T47D (cell line): Measurements from ENCODE around the gene BTBD2.

Experiments used
- DNase-seq, 2 experiments: peaks; one replicate each; pipeline versions ENCODE4 v3.0.0 to v3.0.0-alpha.2; 2011 to 2012; ENCODE audit warnings: low read depth in 1 of 2, low spot score in 1 of 2
- JUND ChIP-seq: IDR thresholded peaks from 2 replicates; pipeline ENCODE4 v1.6.1; 2012; ENCODE audit warnings: low read depth
- in situ Hi-C: cut with HindIII; loops from 2 replicates; pipeline ENCODE4 v1.10.0; 2016; ENCODE audit warnings: low sequenced_read_pairs, low pct_unique_long_range_greater_than_20kb

The BTBD2 gene

DNA sequence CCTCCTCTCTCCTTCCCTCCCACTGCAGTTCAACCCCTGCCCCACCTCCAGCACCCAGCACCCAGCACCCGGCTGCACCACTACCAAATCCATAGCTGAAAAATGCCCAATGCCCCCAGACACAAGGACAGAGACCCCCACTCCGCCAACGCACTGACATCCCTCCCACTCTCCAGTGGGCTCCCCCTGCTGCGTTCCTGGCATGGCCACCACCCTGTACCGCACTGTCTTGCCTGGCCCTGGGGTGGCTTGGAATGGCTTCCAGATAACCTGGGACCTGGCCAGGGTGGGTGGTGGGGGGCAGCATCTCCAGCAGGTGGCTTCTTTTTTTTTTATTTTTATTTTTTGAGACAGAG, 41.3 kb upstream of the BTBD2 start:
- no peak for DNase-seq
- no peak for TF ChIP-seq JUND
- in situ Hi-C loops: no loop called here

DNA sequence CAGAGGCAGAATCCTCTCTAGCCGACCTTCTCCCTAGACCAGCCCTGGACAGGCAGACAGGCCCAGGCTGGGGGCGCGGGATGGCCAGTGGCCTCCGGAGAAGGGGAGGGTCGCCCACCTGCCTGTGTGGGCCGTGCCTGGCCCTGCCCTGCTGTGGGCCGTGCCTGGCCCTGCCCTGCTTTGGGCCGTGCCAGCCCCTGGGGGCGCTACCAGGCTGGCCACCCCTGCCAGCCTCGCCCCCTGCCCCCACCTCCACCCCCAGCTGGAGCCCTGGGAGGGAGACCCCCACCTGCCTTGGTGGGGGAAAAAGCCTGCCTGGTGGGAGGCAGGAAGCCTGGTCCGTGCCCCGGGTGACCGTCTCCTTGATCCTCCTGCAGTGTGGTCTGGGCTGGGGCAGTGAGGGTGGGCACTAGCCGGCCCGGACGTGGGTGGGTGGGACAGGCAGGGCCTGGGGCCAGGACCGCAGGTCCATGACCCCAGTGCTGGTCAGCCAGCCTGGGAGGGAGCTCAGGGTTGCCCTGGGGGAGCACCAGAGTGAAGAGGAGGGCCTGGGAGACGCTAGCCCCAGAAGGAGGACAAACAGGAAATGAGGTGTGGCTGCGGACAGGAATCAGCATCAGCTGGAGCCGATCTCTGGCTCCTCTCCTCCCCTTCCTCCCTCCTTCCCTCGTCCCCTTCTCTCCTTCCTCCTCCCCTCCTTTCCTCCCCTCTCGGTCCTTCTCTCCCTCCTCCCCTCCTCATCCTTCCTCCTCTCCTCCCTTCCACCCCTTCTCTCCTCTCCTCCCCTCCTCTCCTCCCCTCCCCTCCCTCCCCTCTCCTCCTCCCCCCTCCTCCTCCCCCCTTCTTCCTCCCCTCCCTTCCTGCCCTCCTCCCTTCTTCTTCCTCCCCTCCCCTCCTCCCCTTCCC, 40.7 kb upstream of the BTBD2 start:
- no peak for TF ChIP-seq JUND
- peak in 1 of 2 experiments; percentile 62 for DNase-seq
- in situ Hi-C loops: no loop called here

DNA sequence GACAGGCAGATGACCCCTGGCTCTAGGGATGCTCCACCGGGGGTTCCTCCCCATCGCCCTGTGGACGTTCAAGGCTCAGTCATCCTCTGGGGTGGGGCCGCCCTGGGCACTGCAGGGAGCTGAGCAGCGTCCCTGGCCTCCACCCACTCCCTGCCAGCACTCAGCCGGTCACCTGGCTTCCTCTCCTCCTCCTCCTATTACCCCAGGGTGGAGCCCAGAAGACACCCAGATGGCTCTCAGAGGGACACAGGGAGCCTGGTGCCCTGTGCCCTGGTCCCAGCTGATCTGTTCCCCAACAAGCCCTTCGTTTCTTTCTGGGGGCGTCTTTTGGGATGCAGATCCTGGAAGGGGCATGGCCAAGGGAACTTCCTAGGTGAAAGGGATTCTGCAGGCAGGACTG, 39.2 kb upstream of the BTBD2 start:
- TF ChIP-seq JUND: no peak
- in situ Hi-C loops: no loop called here
- DNase-seq: no peak

DNA sequence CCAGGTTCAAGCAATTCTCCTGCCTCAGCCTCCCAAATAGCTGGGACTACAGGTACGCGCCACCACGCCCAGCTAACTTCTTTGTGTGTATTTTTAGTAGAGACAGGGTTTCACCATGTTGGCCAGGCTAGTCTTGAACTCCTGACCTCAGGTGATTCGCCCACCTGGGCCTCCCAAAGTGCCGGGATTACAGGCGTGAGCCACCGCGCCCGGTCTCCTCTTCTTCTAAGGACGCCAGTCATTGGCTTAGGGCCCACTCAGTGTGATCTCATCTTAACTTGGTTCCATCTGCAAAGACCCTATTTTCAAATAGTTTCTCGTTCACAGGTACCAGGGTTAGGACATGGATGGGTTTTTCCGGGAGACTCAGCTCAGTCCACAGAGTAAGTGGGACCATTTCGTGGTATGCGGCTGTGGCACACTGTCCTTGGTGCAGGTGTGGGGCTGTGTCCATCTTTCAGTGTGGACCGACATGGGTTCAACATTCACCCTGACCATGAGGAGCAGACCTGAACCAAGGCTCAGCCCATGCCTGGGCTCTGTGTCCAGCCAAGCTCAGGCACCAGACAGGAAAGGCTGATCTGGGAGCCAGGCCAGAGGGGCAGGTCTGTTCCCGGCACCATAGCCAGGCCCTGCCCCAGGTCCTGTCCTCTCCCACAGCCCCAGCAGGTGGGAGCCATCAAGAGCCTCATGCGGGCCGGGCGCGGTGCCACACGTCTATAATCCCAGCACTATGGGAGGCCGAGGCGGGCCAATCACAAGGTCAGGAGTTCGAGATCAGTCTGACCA, 38.3 kb upstream of the BTBD2 start:
- in situ Hi-C loops: no loop called here
- TF ChIP-seq JUND: no peak
- no peak for DNase-seq

DNA sequence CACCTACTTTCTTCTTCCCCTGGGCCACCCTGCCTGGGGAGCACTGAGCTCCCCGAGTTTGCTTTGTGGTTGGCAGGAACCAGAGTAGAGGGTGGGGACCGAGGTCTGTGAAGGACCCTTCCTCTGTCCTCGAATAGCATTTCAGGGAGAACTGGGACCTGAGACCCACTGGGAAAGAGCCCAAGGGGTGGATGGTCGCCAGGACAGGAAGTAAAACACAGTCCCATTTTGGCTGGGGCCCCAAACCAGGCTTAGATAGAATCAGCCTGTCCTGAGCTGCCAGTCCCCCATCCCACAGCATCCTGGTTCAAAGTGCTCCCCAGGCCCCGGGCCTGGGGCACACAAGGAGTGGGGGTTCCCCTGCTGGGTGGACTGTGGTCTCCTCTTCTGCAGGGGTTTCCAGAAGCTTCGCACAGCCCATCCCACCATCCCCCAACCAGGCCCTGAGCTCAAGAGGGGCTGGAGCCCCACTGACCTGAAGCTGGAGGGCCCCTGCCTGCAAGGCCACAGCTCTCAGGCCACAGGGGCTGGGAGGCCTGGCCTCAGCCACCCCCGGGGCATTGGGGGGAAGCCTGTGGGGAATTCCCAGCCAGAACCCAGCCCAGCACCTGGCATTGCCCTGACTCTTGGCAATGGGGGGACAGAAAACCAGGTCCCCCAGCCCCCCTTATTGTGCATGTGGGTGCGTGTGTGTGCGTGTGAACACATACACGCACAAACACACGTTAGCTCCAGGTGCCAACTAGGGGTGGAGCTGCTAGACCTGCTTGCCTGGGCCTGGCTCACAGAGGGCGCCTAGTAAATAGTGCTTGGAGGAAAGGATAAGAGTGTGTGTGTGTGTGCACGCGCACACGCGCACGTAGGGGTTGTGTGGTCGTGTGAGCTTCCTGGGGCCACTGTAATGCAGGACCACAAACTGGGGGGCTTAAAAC, 36.5 kb upstream of the BTBD2 start:
- in situ Hi-C loops: no loop called here
- DNase-seq: peak in 1 of 2 experiments; percentile 80
- TF ChIP-seq JUND: no peak

DNA sequence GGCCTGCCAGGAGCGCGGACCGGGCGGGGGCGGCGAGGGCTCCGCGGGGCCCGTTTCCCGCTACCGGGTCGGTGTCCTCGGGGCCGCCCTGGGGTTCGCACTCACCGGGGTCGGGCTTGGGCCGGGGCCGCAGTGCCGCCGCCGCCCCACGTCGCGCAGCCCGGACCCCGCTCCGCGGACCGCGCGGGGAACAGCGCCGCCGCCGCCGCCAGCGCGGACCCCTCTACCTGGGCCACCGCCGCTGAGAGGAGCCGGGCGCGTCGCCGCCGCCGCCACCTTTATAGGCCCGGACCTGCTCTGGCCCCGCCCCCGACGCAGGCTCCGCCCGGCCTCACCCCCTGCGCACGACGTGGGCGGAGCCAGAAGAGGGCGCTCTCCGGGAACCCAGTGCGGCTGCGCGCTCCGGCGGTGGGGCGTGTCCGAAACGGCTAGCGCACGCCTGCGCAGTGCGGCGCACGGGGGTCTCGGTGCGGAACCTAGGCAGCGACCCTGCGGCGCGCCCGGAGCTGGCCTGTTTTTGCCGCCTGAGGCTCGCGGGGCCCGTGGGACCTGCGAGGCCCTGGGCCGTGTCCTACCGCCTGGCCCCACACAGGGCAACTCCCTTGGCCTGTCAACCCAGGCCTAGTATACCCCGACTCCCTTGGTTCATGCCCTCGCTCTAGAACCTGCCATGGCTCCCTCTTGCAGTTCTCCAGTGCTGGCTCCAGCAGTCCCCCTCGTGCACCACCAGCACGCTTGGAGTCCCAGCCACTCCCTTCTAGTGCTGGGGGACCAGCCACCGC, 35.7 kb upstream of the BTBD2 start, which contains the start of gene MKNK2:
MKNK2 (minus strand) TSS at position 254 of the 782 bp plus-strand sequence. CDS start 393 bp downstream, outside the sequence.
- in situ Hi-C loops: no loop called here
- no peak for TF ChIP-seq JUND
- peak; percentile 71 to 85 for DNase-seq

DNA sequence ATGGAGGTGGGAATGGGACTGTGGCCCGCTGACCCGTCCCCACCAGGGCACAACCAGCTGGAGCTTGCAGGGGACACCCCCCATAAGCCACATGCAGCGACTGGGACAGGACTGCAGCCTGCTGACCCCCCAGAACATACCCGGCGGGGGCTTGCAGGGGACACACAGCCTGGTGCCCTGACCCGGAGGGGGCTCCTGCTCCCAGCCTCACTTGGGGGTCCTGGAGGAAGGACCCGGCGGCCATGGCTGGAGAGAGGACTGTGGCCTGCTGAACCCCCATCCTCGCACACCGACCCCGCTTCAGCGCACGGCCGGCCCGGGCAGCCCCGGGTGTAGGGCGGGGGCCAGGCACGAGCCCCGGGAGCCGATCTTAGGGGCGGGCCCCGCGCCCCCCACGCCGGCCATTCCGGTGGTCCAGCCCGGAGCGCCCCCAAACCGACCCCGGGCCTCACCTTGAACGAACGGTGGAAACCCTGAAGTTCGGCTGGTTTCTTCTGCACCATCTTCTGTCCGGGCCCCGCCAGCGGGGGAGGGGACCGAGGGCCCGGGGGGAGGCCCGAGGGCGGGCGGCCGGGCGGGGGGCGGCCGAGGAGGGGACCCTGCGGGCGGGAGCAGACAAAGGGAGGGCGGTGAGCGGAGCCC, 35.0 kb upstream of the BTBD2 start:
- TF ChIP-seq JUND: no peak
- in situ Hi-C loops: no loop called here
- no peak for DNase-seq

DNA sequence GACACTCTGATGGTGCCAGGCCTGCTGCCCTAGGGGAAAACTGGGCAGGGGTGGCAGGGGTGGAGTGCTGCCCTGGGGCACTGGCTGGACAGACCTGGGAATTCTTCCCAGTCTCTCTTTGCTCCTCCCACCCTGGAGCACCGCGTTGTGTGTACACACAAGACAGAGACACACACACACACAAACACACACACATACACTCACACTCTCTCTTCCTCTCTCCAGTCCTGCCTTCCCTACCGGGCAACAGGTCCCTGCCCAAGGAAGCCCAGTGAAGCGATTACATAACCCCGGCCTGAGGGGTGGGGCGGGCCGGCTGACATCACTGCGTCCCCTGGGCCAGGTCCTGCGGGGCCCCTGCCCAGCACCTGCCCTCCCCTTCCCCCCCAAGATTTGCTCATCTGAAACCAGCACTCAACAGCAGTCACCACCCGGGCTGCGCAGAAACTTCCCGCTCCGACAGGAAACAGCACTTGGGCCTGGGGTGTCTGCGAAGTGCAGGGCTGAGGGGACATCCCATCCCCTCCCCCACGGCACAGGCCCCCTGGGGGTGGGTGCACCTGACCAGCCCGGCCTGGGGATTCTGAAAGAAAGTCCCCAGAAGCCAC, 34.3 kb upstream of the BTBD2 start:
- in situ Hi-C loops: no loop called here
- no peak for TF ChIP-seq JUND
- peak; percentile 43 to 76 for DNase-seq

DNA sequence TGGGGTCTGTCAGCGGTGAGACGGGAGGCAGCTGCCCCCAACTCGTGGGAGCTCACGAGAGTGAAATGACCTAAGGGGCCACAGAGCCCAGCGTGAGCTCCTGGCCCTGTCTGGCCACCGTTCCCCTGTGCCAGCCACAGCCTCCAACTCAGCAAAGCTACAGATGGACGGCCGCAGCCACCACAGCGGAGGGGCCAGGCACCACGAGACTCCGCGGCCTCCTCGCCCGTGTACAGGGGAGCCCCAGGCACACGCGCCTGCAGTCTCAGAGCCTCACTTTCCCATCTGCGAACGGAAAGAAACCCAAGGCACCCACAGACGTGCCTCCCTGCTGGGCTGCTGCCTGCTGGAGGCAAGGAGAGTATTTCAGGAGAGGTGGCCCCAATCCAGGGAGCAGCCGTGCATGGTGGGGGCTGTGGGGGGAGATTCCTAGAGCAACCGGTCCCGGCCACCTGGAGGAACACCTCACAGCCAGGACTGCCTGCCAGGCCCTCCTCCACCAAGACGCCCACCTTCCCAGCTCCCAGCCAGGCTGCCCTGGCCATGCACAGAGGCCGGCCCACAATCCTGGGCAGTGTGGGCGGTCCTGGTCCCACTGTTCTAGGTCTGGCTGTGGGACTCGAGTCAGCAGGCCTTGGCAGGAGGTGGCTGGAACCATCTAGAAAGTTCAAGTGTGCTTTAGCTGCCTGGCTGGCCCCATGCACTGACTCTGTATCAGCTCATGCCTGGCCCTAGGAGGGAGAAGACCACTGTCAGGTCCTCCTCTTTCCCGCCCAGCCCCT, 33.6 kb upstream of the BTBD2 start:
- TF ChIP-seq JUND: no peak
- in situ Hi-C loops: no loop called here
- no peak for DNase-seq
